ENCODE results near the gene PRICKLE2.

The PRICKLE2 gene

DNA sequence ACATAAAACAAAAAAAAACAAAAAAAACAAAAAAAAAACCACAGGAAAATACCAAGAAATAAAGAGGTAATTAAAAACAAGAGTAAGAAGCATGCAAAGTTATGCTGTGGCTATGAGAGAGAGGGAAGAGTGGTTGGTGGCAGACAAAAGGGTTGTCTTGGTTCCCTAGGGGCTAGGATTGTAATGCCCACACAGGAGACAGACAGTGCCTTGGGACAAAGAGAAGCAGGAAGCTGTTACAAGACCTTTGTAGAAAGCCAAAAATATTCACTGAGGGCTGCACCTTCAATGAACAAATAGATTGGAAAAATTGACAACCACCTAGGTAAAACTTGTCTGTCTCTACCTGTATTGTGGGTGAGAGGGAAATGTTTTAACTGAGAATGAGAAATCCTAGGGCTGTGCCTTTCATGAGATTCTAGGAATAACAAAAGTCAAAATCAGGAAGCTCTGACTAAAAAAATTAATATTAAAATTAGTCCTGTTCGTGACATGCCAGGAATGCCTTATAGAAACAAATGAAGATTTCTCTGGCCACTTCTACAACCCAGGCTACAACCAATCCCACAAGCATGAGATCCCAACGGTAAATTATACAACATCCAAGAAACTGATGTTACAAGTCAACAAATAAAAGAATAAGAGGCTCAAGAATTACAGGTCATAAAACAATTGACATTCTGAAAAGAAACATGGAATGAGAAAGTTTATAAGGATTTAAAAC is 45.0 kb upstream of the PRICKLE2 start:
- DNase-seq (ENCODE audit: low spot score), result no peak
- in situ Hi-C loops (cut with MboI; ENCODE audit: low sequenced_read_pairs, unreplicated experiment), result no loop called here
- TF ChIP-seq CTCF (IDR thresholded peaks at IDR 0.05; ENCODE audit: borderline replicate concordance, control extremely low read depth, extremely low read depth, insufficient read depth, missing control alignments), result no peak

GRCh38 chr3:64268926-64269325 is 43.7 kb upstream of the PRICKLE2 start:
- in situ Hi-C loops (cut with MboI; ENCODE audit: low sequenced_read_pairs, unreplicated experiment), result no loop called here
- DNase-seq (ENCODE audit: low spot score), result no peak
- no peak for TF ChIP-seq CTCF (IDR thresholded peaks at IDR 0.05; ENCODE audit: borderline replicate concordance, control extremely low read depth, extremely low read depth, insufficient read depth, missing control alignments)

- in situ Hi-C loops (cut with MboI; ENCODE audit: low sequenced_read_pairs, unreplicated experiment), result no loop called here
- DNase-seq (ENCODE audit: low spot score), result no peak
- TF ChIP-seq CTCF (IDR thresholded peaks at IDR 0.05; ENCODE audit: borderline replicate concordance, control extremely low read depth, extremely low read depth, insufficient read depth, missing control alignments), result no peak
Measured at GRCh38 chr3:64267721-64268604, 42.7 kb upstream of the PRICKLE2 start.

GRCh38 chr3:64266983-64267382 is 41.7 kb upstream of the PRICKLE2 start:
- no peak for TF ChIP-seq CTCF (IDR thresholded peaks at IDR 0.05; ENCODE audit: borderline replicate concordance, control extremely low read depth, extremely low read depth, insufficient read depth, missing control alignments)
- DNase-seq (ENCODE audit: low spot score), result no peak
- in situ Hi-C loops (cut with MboI; ENCODE audit: low sequenced_read_pairs, unreplicated experiment), result no loop called here

GRCh38 chr3:64266065-64266931 is 41.0 kb upstream of the PRICKLE2 start:
- DNase-seq (ENCODE audit: low spot score), result no peak
- in situ Hi-C loops (cut with MboI; ENCODE audit: low sequenced_read_pairs, unreplicated experiment), result no loop called here
- TF ChIP-seq CTCF (IDR thresholded peaks at IDR 0.05; ENCODE audit: borderline replicate concordance, control extremely low read depth, extremely low read depth, insufficient read depth, missing control alignments), result no peak

DNA sequence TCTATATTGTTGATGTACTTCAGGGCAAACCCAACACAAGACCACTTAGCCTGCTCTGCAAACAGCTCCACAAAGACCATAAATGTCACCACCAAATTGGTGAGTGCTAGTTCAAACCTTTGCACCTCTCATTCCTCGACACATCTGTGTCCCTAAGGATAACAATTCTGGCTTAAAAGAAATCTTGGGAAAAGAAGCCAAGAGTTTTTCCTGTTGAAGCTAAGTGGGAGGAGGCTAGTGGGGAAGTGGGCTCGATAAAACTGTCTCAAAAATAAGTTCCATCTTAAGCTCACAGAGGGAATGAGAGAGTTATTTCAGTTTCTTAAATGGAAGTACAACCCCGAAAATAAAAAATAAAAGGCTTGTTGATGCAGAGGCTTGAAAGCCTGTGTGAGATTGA is 40.4 kb upstream of the PRICKLE2 start:
- in situ Hi-C loops (cut with MboI; ENCODE audit: low sequenced_read_pairs, unreplicated experiment), result no loop called here

More for the DNA sequence above, 40.4 kb upstream of the PRICKLE2 start:
- TF ChIP-seq CTCF (IDR thresholded peaks at IDR 0.05; ENCODE audit: borderline replicate concordance, control extremely low read depth, extremely low read depth, insufficient read depth, missing control alignments), result no peak
- no peak for DNase-seq (ENCODE audit: low spot score)

Data from GM13976 (cell line).